ENCODE measurements around the gene RPS14. TPM values are rescaled to one million over a fixed set of nuclear protein-coding genes. Genes with fewer than 3 reads are reported as not detected.

RPS14 gene
- total RNA-seq, 1 experiment from 2014 or later, result 2,564 TPM

- H3K4me1 Mint-ChIP-seq, result peaks cover 64% of the 10 kb centered on the region
- CTCF ChIA-PET, result interaction anchor here (0.7 to 3.2 kb wide), 15 partner anchors 8 to 203 kb away, joined by 3 to 24 read pairs (median 4); partner anchors contain the start of gene RBM22
- H3K9me3 Mint-ChIP-seq, result no peaks in the 10 kb centered on the region
- no peak for TF ChIP-seq SOX15 (CRISPR knock-in tag; IDR thresholded peaks at IDR 0.05)
- TF ChIP-seq ERG (CRISPR knock-in tag; IDR thresholded peaks at IDR 0.05), result no peak
- TF ChIP-seq, protein P1, sequence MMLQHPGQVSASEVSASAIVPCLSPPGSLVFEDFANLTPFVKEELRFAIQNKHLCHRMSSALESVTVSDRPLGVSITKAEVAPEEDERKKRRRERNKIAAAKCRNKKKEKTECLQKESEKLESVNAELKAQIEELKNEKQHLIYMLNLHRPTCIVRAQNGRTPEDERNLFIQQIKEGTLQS (CRISPR knock-in tag; conservative IDR thresholded peaks at IDR 0.05), result no peak
- TF ChIP-seq, protein P2, sequence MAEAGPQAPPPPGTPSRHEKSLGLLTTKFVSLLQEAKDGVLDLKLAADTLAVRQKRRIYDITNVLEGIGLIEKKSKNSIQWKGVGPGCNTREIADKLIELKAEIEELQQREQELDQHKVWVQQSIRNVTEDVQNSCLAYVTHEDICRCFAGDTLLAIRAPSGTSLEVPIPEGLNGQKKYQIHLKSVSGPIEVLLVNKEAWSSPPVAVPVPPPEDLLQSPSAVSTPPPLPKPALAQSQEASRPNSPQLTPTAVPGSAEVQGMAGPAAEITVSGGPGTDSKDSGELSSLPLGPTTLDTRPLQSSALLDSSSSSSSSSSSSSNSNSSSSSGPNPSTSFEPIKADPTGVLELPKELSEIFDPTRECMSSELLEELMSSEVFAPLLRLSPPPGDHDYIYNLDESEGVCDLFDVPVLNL (CRISPR knock-in tag; IDR thresholded peaks at IDR 0.05; ENCODE audit: borderline replicate concordance, low read depth), result no peak
- TF ChIP-seq, protein P3, sequence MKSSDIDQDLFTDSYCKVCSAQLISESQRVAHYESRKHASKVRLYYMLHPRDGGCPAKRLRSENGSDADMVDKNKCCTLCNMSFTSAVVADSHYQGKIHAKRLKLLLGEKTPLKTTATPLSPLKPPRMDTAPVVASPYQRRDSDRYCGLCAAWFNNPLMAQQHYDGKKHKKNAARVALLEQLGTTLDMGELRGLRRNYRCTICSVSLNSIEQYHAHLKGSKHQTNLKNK (CRISPR knock-in tag; IDR thresholded peaks at IDR 0.05), result no peak
- TF ChIP-seq, protein P4, sequence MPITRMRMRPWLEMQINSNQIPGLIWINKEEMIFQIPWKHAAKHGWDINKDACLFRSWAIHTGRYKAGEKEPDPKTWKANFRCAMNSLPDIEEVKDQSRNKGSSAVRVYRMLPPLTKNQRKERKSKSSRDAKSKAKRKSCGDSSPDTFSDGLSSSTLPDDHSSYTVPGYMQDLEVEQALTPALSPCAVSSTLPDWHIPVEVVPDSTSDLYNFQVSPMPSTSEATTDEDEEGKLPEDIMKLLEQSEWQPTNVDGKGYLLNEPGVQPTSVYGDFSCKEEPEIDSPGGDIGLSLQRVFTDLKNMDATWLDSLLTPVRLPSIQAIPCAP (CRISPR knock-in tag; IDR thresholded peaks at IDR 0.05), result no peak
- TF ChIP-seq NR1H2 (CRISPR knock-in tag; IDR thresholded peaks at IDR 0.05), result no peak
- no peak for TF ChIP-seq TEAD4 (CRISPR knock-in tag; IDR thresholded peaks at IDR 0.05)
- TF ChIP-seq, protein P5, sequence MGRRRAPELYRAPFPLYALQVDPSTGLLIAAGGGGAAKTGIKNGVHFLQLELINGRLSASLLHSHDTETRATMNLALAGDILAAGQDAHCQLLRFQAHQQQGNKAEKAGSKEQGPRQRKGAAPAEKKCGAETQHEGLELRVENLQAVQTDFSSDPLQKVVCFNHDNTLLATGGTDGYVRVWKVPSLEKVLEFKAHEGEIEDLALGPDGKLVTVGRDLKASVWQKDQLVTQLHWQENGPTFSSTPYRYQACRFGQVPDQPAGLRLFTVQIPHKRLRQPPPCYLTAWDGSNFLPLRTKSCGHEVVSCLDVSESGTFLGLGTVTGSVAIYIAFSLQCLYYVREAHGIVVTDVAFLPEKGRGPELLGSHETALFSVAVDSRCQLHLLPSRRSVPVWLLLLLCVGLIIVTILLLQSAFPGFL (CRISPR knock-in tag; IDR thresholded peaks at IDR 0.05; ENCODE audit: borderline replicate concordance), result no peak
- TF ChIP-seq SP1 (CRISPR knock-in tag; conservative IDR thresholded peaks at IDR 0.05), result no peak
- TF ChIP-seq, protein P6, sequence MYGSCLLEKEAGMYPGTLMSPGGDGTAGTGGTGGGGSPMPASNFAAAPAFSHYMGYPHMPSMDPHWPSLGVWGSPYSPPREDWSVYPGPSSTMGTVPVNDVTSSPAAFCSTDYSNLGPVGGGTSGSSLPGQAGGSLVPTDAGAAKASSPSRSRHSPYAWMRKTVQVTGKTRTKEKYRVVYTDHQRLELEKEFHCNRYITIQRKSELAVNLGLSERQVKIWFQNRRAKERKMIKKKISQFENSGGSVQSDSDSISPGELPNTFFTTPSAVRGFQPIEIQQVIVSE (CRISPR knock-in tag; IDR thresholded peaks at IDR 0.05; ENCODE audit: borderline replicate concordance), result no peak
- TF ChIP-seq, protein P7, sequence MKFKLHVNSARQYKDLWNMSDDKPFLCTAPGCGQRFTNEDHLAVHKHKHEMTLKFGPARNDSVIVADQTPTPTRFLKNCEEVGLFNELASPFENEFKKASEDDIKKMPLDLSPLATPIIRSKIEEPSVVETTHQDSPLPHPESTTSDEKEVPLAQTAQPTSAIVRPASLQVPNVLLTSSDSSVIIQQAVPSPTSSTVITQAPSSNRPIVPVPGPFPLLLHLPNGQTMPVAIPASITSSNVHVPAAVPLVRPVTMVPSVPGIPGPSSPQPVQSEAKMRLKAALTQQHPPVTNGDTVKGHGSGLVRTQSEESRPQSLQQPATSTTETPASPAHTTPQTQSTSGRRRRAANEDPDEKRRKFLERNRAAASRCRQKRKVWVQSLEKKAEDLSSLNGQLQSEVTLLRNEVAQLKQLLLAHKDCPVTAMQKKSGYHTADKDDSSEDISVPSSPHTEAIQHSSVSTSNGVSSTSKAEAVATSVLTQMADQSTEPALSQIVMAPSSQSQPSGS (CRISPR knock-in tag; IDR thresholded peaks at IDR 0.05; ENCODE audit: borderline replicate concordance, low read depth), result no peak
- TF ChIP-seq EMX1 (CRISPR knock-in tag; IDR thresholded peaks at IDR 0.05), result no peak
- no peak for TF ChIP-seq GABPB1 (CRISPR knock-in tag; IDR thresholded peaks at IDR 0.05)
- no peak for TF ChIP-seq FOXK1 (CRISPR knock-in tag; IDR thresholded peaks at IDR 0.05)
- TF ChIP-seq, protein P8, sequence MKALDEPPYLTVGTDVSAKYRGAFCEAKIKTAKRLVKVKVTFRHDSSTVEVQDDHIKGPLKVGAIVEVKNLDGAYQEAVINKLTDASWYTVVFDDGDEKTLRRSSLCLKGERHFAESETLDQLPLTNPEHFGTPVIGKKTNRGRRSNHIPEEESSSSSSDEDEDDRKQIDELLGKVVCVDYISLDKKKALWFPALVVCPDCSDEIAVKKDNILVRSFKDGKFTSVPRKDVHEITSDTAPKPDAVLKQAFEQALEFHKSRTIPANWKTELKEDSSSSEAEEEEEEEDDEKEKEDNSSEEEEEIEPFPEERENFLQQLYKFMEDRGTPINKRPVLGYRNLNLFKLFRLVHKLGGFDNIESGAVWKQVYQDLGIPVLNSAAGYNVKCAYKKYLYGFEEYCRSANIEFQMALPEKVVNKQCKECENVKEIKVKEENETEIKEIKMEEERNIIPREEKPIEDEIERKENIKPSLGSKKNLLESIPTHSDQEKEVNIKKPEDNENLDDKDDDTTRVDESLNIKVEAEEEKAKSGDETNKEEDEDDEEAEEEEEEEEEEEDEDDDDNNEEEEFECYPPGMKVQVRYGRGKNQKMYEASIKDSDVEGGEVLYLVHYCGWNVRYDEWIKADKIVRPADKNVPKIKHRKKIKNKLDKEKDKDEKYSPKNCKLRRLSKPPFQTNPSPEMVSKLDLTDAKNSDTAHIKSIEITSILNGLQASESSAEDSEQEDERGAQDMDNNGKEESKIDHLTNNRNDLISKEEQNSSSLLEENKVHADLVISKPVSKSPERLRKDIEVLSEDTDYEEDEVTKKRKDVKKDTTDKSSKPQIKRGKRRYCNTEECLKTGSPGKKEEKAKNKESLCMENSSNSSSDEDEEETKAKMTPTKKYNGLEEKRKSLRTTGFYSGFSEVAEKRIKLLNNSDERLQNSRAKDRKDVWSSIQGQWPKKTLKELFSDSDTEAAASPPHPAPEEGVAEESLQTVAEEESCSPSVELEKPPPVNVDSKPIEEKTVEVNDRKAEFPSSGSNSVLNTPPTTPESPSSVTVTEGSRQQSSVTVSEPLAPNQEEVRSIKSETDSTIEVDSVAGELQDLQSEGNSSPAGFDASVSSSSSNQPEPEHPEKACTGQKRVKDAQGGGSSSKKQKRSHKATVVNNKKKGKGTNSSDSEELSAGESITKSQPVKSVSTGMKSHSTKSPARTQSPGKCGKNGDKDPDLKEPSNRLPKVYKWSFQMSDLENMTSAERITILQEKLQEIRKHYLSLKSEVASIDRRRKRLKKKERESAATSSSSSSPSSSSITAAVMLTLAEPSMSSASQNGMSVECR (CRISPR knock-in tag; IDR thresholded peaks at IDR 0.05; ENCODE audit: borderline replicate concordance), result no peak
- no peak for TF ChIP-seq ZBTB43 (CRISPR knock-in tag; IDR thresholded peaks at IDR 0.05)
- TF ChIP-seq, protein P9, sequence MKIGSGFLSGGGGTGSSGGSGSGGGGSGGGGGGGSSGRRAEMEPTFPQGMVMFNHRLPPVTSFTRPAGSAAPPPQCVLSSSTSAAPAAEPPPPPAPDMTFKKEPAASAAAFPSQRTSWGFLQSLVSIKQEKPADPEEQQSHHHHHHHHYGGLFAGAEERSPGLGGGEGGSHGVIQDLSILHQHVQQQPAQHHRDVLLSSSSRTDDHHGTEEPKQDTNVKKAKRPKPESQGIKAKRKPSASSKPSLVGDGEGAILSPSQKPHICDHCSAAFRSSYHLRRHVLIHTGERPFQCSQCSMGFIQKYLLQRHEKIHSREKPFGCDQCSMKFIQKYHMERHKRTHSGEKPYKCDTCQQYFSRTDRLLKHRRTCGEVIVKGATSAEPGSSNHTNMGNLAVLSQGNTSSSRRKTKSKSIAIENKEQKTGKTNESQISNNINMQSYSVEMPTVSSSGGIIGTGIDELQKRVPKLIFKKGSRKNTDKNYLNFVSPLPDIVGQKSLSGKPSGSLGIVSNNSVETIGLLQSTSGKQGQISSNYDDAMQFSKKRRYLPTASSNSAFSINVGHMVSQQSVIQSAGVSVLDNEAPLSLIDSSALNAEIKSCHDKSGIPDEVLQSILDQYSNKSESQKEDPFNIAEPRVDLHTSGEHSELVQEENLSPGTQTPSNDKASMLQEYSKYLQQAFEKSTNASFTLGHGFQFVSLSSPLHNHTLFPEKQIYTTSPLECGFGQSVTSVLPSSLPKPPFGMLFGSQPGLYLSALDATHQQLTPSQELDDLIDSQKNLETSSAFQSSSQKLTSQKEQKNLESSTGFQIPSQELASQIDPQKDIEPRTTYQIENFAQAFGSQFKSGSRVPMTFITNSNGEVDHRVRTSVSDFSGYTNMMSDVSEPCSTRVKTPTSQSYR (CRISPR knock-in tag; IDR thresholded peaks at IDR 0.05), result no peak
- TF ChIP-seq NFYB (CRISPR knock-in tag; conservative IDR thresholded peaks at IDR 0.05; ENCODE audit: low read depth), result no peak
- TF ChIP-seq MXD4 (CRISPR knock-in tag; IDR thresholded peaks at IDR 0.05; ENCODE audit: borderline replicate concordance), result no peak
- H3K27ac Mint-ChIP-seq, result peak overlapping the region; percentile 92
- POLR2A ChIA-PET, result interaction anchor here (0.7 to 1.1 kb wide), 3 partner anchors 11 to 33 kb away, joined by 3 read pairs; no protein-coding TSS in a partner anchor
- H3K27me3 Mint-ChIP-seq (ENCODE audit: low read depth), result no peaks in the 10 kb centered on the region
- ATAC-seq (no peak), DNase-seq (ENCODE audit: low spot score) (no peak)
- no peak overlapping the region for H3K4me3 Mint-ChIP-seq
- no peaks in the 10 kb centered on the region; the same call in 1 of the 2 replicates for H3K36me3 Mint-ChIP-seq
Observed at GRCh38 chr5:150497274-150497988, 47.9 kb upstream of the RPS14 start.
